GM21515 (cell line): ENCODE data around the gene XKR7.

Source experiments
- ATAC-seq: cut with Tn5 transposase; IDR thresholded peaks from one replicate; pipeline ENCODE4 v1.9.1; 2021; ENCODE audit not compliant: unreplicated experiment

XKR7 gene

GRCh38 chr20:32036716-32037485, 69.0 kb downstream of the XKR7 start:
- ATAC-seq, result no peak

- ATAC-seq, result no peak
Observed at GRCh38 chr20:32037929-32038328, 70.0 kb downstream of the XKR7 start.

- peak; percentile 78 for ATAC-seq
Observed at GRCh38 chr20:32040142-32040953, 72.4 kb downstream of the XKR7 start.

GRCh38 chr20:32045999-32046398, 78.0 kb downstream of the XKR7 start:
- ATAC-seq, result no peak

GRCh38 chr20:32050324-32050841, 82.4 kb downstream of the XKR7 start:
- ATAC-seq, result no peak

GRCh38 chr20:32050851-32051556, 83.1 kb downstream of the XKR7 start:
- ATAC-seq, result no peak

GRCh38 chr20:32051720-32052089, 83.8 kb downstream of the XKR7 start:
- ATAC-seq, result no peak

- no peak for ATAC-seq
Observed at GRCh38 chr20:32052090-32052777, 84.3 kb downstream of the XKR7 start, which contains the start of gene HCK. TSS of gene HCK (plus strand) at chr20:32052242.

GRCh38 chr20:32052778-32053362, 84.9 kb downstream of the XKR7 start:
- ATAC-seq, result no peak
